HCT116 (cell line): Measurements from ENCODE around the gene KCNIP4. TPM values are rescaled to one million over a fixed set of nuclear protein-coding genes. Genes with fewer than 3 reads are reported as not detected.

Experiments used
- ATAC-seq: fragments of 200-7000 bp; cut with Tn5 transposase; 2 replicates; pipeline ENCODE4 v1.9.1; 2020; ENCODE audit warnings: mild to moderate bottlenecking, moderate library complexity
- BruUV-seq: library from RNA; stranded (reverse); fragments of 400-500 nt; replicated peaks from 2 replicates; lab custom pipeline; 2021; lab: Mats Ljungman, UMichigan
- CTCF ChIA-PET: fragments of 300-600 bp; sonication (Branson Sonifier 250); formaldehyde crosslinking; loops from one replicate; lab custom pipeline; 2021; ENCODE audit warnings: antibody characterized with exemption; lab: Charles Lee
- POLR2A ChIA-PET: fragments of 300-600, 350-600 bp; sonication (Branson Sonifier 250); formaldehyde crosslinking; loops from one replicate; lab custom pipeline; 2021; ENCODE audit warnings: antibody characterized with exemption; lab: Charles Lee
- RAD21 ChIA-PET, 2 experiments: fragments of 300-600 bp; sonication (Branson Sonifier 250); formaldehyde crosslinking; loops; one replicate each; lab custom pipeline; 2023; ENCODE audit warnings: low total read pairs in 2 of 2; ENCODE audit not compliant: uncharacterized antibody in 2 of 2, unreplicated experiment in 2 of 2, low non-redundant PET in 1 of 2; lab: Charles Lee
- DNase-seq: peaks from one replicate; pipeline ENCODE4 v3.0.0-alpha.2; 2010; ENCODE audit warnings: low read depth, low spot score
- H2AFZ ChIP-seq: fragments of 200-600 bp; shearing (Covaris generic), sonication (generic); 2 replicates; pipeline ENCODE4 v1.6.1; 2017; ENCODE audit warnings: low read depth, mixed run types, mixed read lengths, antibody characterized with exemption, low read length; ENCODE audit not compliant: poor library complexity, severe bottlenecking
- H3K27ac ChIP-seq: 2 replicates; pipeline ENCODE4 v1.5.1; 2012; ENCODE audit warnings: low read depth, low read length
- H3K27me3 ChIP-seq: fragments of 200-600 bp; sonication (generic); 2 replicates; pipeline ENCODE4 v1.6.1; 2016; ENCODE audit warnings: mixed run types, low read length, mixed read lengths; ENCODE audit not compliant: insufficient read depth
- H3K36me3 ChIP-seq, 2 experiments: fragments of 200-500 bp in 1 of 2; fragments of 200-600 bp in 1 of 2; sonication (Bioruptor generic) in 1 of 2; sonication (generic) in 1 of 2; 2 replicates each; pipeline versions ENCODE4 v1.5.1 to v1.6.1; 2014 to 2016; ENCODE audit warnings: low read length in 2 of 2, inconsistent platforms in 1 of 2, mixed read lengths in 1 of 2, mixed run types in 1 of 2; ENCODE audit not compliant: insufficient read depth in 2 of 2, control insufficient read depth in 1 of 2
- H3K4me1 ChIP-seq, 2 experiments: fragments of 200-600 bp in 1 of 2; sonication (generic) in 1 of 2; 2 replicates each; pipeline versions ENCODE4 v1.5.1 to v1.6.1; 2012 to 2017; ENCODE audit warnings: low read length in 2 of 2, inconsistent platforms in 1 of 2, mild to moderate bottlenecking in 1 of 2, mixed read lengths in 1 of 2, mixed run types in 1 of 2, moderate library complexity in 1 of 2; ENCODE audit not compliant: insufficient read depth in 2 of 2, control insufficient read depth in 1 of 2
- H3K4me2 ChIP-seq: fragments of 200-600 bp; sonication (generic); 2 replicates; pipeline ENCODE4 v1.6.1; 2017; ENCODE audit warnings: mixed run types, low read length, mixed read lengths
- H3K4me3 ChIP-seq, 2 experiments: fragments of 200-600 bp in 1 of 2; sonication (generic) in 1 of 2; replicated peaks in 1 of 2; 2 replicates each; pipeline ENCODE4 v1.5.1; 2011 to 2016; ENCODE audit warnings: low read length in 2 of 2, control low read depth in 1 of 2, low read depth in 1 of 2, mild to moderate bottlenecking in 1 of 2, mixed read lengths in 1 of 2, mixed run types in 1 of 2
- H3K79me2 ChIP-seq: fragments of 200-600 bp; sonication (generic); 2 replicates; pipeline ENCODE4 v1.6.1; 2017; ENCODE audit warnings: mild to moderate bottlenecking, mixed run types, low read length, moderate library complexity, mixed read lengths; ENCODE audit not compliant: insufficient read depth
- H3K9ac ChIP-seq: fragments of 200-600 bp; sonication (generic); 2 replicates; pipeline ENCODE4 v1.6.1; 2016; ENCODE audit warnings: low read length, mixed read lengths
- H3K9me2 ChIP-seq: fragments of 200-600 bp; sonication (generic), shearing (Covaris generic); 2 replicates; pipeline ENCODE4 v1.6.1; 2017; ENCODE audit warnings: mixed run types, mild to moderate bottlenecking, moderate library complexity; ENCODE audit not compliant: insufficient read depth
- H3K9me3 ChIP-seq, 2 experiments: fragments of 200-500 bp in 1 of 2; fragments of 200-600 bp in 1 of 2; sonication (Bioruptor generic) in 1 of 2; sonication (generic) in 1 of 2; 2 replicates each; pipeline ENCODE4 v1.6.1; 2014 to 2017; ENCODE audit warnings: low read length in 2 of 2, mixed read lengths in 2 of 2, inconsistent platforms in 1 of 2, low read depth in 1 of 2, mild to moderate bottlenecking in 1 of 2, mixed run types in 1 of 2, moderate library complexity in 1 of 2; ENCODE audit not compliant: control insufficient read depth in 1 of 2, insufficient read depth in 1 of 2
- H4K20me1 ChIP-seq: fragments of 200-600 bp; sonication (generic), shearing (Covaris generic); 2 replicates; pipeline ENCODE4 v1.6.1; 2017; ENCODE audit warnings: mixed run types, mild to moderate bottlenecking, moderate library complexity; ENCODE audit not compliant: insufficient read depth
- CBX3 ChIP-seq: IDR thresholded peaks from 2 replicates; pipeline ENCODE4 v1.6.1; 2012; ENCODE audit warnings: low read depth
- CEBPB ChIP-seq: IDR thresholded peaks from 2 replicates; pipeline ENCODE4 v1.6.1; 2012; ENCODE audit warnings: low read depth
- EGR1 ChIP-seq: IDR thresholded peaks from 2 replicates; pipeline ENCODE4 v1.6.1; 2012; ENCODE audit warnings: low read depth
- ELF1 ChIP-seq: IDR thresholded peaks from 2 replicates; pipeline ENCODE4 v1.6.1; 2012; ENCODE audit warnings: low read depth, borderline replicate concordance
- EZH2 ChIP-seq: fragments of 200-600 bp; sonication (generic); IDR thresholded peaks from 2 replicates; pipeline ENCODE4 v1.6.1; 2017; ENCODE audit warnings: antibody characterized with exemption, mixed run types
- SRF ChIP-seq: IDR thresholded peaks from 2 replicates; pipeline ENCODE4 v1.6.1; 2012; ENCODE audit warnings: low read depth
- YY1 ChIP-seq: IDR thresholded peaks from 2 replicates; pipeline ENCODE4 v1.6.1; 2011; ENCODE audit warnings: low read length, low read depth, moderate library complexity, mild to moderate bottlenecking; ENCODE audit not compliant: insufficient replicate concordance; ENCODE audit errors: extremely low read depth
- ZBTB33 ChIP-seq: IDR thresholded peaks from 2 replicates; pipeline ENCODE4 v1.6.1; 2011; ENCODE audit warnings: mild to moderate bottlenecking, low read length, moderate library complexity; ENCODE audit not compliant: insufficient replicate concordance; ENCODE audit errors: extremely low read depth
- ZFX ChIP-seq: fragments of 450-650 bp; IDR thresholded peaks from 2 replicates; pipeline ENCODE4 v1.6.1; 2017
- ZNF274 ChIP-seq: fragments of 200-500 bp; sonication (Bioruptor generic); IDR thresholded peaks from 2 replicates; pipeline ENCODE4 v1.6.1; 2014; ENCODE audit warnings: mild to moderate bottlenecking, low read depth, low read length, inconsistent platforms
- intact Hi-C: fragments of 100-400 bp; cut with micrococcal nuclease; formaldehyde crosslinking; loops from 2 replicates; pipeline ENCODE4 v1.10.0; 2022
- total RNA-seq: library from RNA; stranded (reverse); gene quantifications from one replicate; pipeline ENCODE4 v1.2.1, GENCODE V29; 2021; ENCODE audit not compliant: unreplicated experiment

Gene KCNIP4
- total RNA-seq, 1 experiment from 2014 or later: not detected

- intact Hi-C loops: no loop called here
- ChIA-PET RAD21 (no interaction called here), POLR2A (no interaction called here), CTCF (no interaction called here)
- peaks cover 0 to 8% of the 10 kb centered on the region in 2 experiments; a peak in 2 of 4 replicates for H3K9me3 ChIP-seq
- ATAC-seq: no peak
- no peak overlapping the region for H3K4me2 ChIP-seq
- no peaks in the 10 kb centered on the region for H3K27me3 ChIP-seq
- no TSS peak for BruUV-seq
- no peaks in the 10 kb centered on the region for H3K79me2 ChIP-seq
- no peaks in the 10 kb centered on the region for H4K20me1 ChIP-seq
- DNase-seq: no peak
- no peaks in the 10 kb centered on the region for H3K9me2 ChIP-seq
- no peak overlapping the region for H3K9ac ChIP-seq
- no peak overlapping the region for H3K27ac ChIP-seq
- H2AFZ ChIP-seq: no peak overlapping the region
- no peaks in the 10 kb centered on the region for H3K36me3 ChIP-seq
- TF ChIP-seq YY1 (no peak), ZFX (no peak), ZNF274 (no peak), SRF (no peak), EGR1 (no peak), CBX3 (no peak), ZBTB33 (no peak), ELF1 (no peak), CEBPB (no peak), EZH2 (no peak)
- TF ChIP-seq, all 23 proteins: peak for 0
- Histone ChIP-seq H3K4me3 (no peak overlapping the region), H3K4me1 (no peaks in the 10 kb centered on the region)
Measured at GRCh38 chr4:21896767-21897166, 51.8 kb downstream of the KCNIP4 start.
